IMR-90 (cell line): Measurements from ENCODE around the gene EIF5A2. TPM values are rescaled to one million over a fixed set of nuclear protein-coding genes. Genes with fewer than 3 reads are reported as not detected.
"Not testable (repeated sequence)": the region's sequence is repeated elsewhere in the genome, so short reads cannot be mapped to it uniquely, and the experiment has no call there.

Experiments
- ATAC-seq: fragments of 200-7000 bp; cut with Tn5 transposase; 2 replicates; pipeline ENCODE4 v1.9.1; 2020; ENCODE audit warnings: low read depth, mild to moderate bottlenecking, moderate library complexity
- BruUV-seq: library from RNA; stranded (reverse); fragments of 400-500 nt; replicated peaks from 2 replicates; lab custom pipeline; 2021; lab: Mats Ljungman, UMichigan
- CTCF ChIA-PET: fragments of 300-600 bp; formaldehyde crosslinking; extraction: SDS; loops from one replicate; lab custom pipeline; 2021; ENCODE audit warnings: antibody characterized with exemption; lab: Yijun Ruan, JAX
- POLR2A ChIA-PET: fragments of 300-600 bp; sonication (Branson Sonifier 250); formaldehyde crosslinking; loops from one replicate; lab custom pipeline; 2022; ENCODE audit warnings: antibody characterized with exemption; ENCODE audit not compliant: unreplicated experiment; lab: Charles Lee
- DNase-seq: peaks from one replicate; pipeline ENCODE4 v3.0.0; 2013
- H2AFZ ChIP-seq: replicated peaks from 2 replicates; pipeline ENCODE3; 2013; ENCODE audit warnings: low read length, mild to moderate bottlenecking; ENCODE audit not compliant: poor library complexity
- H2AK5ac ChIP-seq: 2 replicates; pipeline ENCODE4 v1.6.1; 2013; ENCODE audit warnings: low read depth, low read length, inconsistent platforms
- H2AK9ac ChIP-seq: replicated peaks from 2 replicates; pipeline ENCODE3; 2013; ENCODE audit warnings: mild to moderate bottlenecking, low read depth, low read length, moderate library complexity; ENCODE audit not compliant: poor library complexity
- H2BK120ac ChIP-seq: 2 replicates; pipeline ENCODE4 v1.6.1; 2013; ENCODE audit warnings: low read depth, low read length, inconsistent platforms
- H2BK15ac ChIP-seq: 3 replicates; pipeline ENCODE4 v1.6.1; 2013; ENCODE audit warnings: low read depth, low read length, inconsistent platforms
- H2BK20ac ChIP-seq: 2 replicates; pipeline ENCODE4 v1.6.1; 2013; ENCODE audit warnings: low read depth, mild to moderate bottlenecking, inconsistent platforms, low read length, moderate library complexity
- H2BK5ac ChIP-seq: 2 replicates; pipeline ENCODE4 v1.6.1; 2013; ENCODE audit warnings: mild to moderate bottlenecking, low read depth, low read length, inconsistent platforms; ENCODE audit not compliant: poor library complexity, severe bottlenecking
- H3K14ac ChIP-seq: replicated peaks from 2 replicates; pipeline ENCODE4 v1.6.1; 2013; ENCODE audit warnings: low read depth, low read length, inconsistent platforms
- H3K18ac ChIP-seq: 2 replicates; pipeline ENCODE4 v1.6.1; 2013; ENCODE audit warnings: low read depth, low read length, control low read depth
- H3K23ac ChIP-seq: 2 replicates; pipeline ENCODE4 v1.6.1; 2013; ENCODE audit warnings: low read depth, low read length, inconsistent platforms
- H3K27ac ChIP-seq: 2 replicates; pipeline ENCODE4 v1.5.1; 2013; ENCODE audit warnings: mild to moderate bottlenecking, control low read depth, low read length; ENCODE audit not compliant: insufficient read depth
- H3K27me3 ChIP-seq: 2 replicates; pipeline ENCODE4 v1.6.1; 2013; ENCODE audit warnings: low read length; ENCODE audit not compliant: control insufficient read depth, insufficient read depth
- H3K36me3 ChIP-seq: 2 replicates; pipeline ENCODE4 v1.6.1; 2013; ENCODE audit warnings: low read length, mixed read lengths; ENCODE audit not compliant: control insufficient read depth, insufficient read depth
- H3K4ac ChIP-seq: 2 replicates; pipeline ENCODE4 v1.6.1; 2013; ENCODE audit warnings: low read depth, low read length, inconsistent platforms
- H3K4me1 ChIP-seq: 2 replicates; pipeline ENCODE4 v1.6.1; 2013; ENCODE audit warnings: low read length, mixed read lengths; ENCODE audit not compliant: control insufficient read depth, insufficient read depth
- H3K4me2 ChIP-seq: 2 replicates; pipeline ENCODE4 v1.6.1; 2013; ENCODE audit warnings: low read depth, mild to moderate bottlenecking, control low read depth, low read length, moderate library complexity
- H3K4me3 ChIP-seq: 2 replicates; pipeline ENCODE4 v1.5.1; 2013; ENCODE audit warnings: low read depth, mild to moderate bottlenecking, control low read depth, low read length, moderate library complexity; ENCODE audit not compliant: insufficient read depth
- H3K56ac ChIP-seq: 2 replicates; pipeline ENCODE4 v1.6.1; 2013; ENCODE audit warnings: low read length, inconsistent platforms; ENCODE audit not compliant: insufficient read depth; ENCODE audit errors: extremely low read depth
- H3K79me1 ChIP-seq, 2 experiments: 2 replicates each; pipeline ENCODE4 v1.6.1; 2013; ENCODE audit warnings: low read length in 2 of 2, inconsistent platforms in 1 of 2, low read depth in 1 of 2
- H3K9ac ChIP-seq: 2 replicates; pipeline ENCODE4 v1.6.1; 2013; ENCODE audit warnings: low read depth, low read length, control low read depth
- H3K9me1 ChIP-seq: 2 replicates; pipeline ENCODE4 v1.6.1; 2013; ENCODE audit warnings: low read length, inconsistent platforms; ENCODE audit not compliant: insufficient read depth
- H3K9me3 ChIP-seq: 2 replicates; pipeline ENCODE4 v1.6.1; 2013; ENCODE audit warnings: low read length; ENCODE audit not compliant: control insufficient read depth, insufficient read depth
- H4K20me1 ChIP-seq: 2 replicates; pipeline ENCODE4 v1.6.1; 2013; ENCODE audit warnings: low read length, inconsistent platforms; ENCODE audit not compliant: insufficient read depth
- H4K5ac ChIP-seq: 2 replicates; pipeline ENCODE4 v1.6.1; 2013; ENCODE audit warnings: mild to moderate bottlenecking, low read depth, low read length, control low read depth
- H4K8ac ChIP-seq, 2 experiments: 2 replicates each; pipeline ENCODE4 v1.6.1; 2013; ENCODE audit warnings: low read depth in 2 of 2, low read length in 2 of 2, control low read depth in 1 of 2, inconsistent platforms in 1 of 2
- H4K91ac ChIP-seq: 2 replicates; pipeline ENCODE4 v1.6.1; 2013; ENCODE audit warnings: low read depth, low read length, inconsistent platforms; ENCODE audit not compliant: insufficient read depth
- WGBS, 2 experiments: methylation state at CpG; one replicate each; pipeline versions ENCODE4 v1.1.5 to v1.1.7; 2013; ENCODE audit warnings: missing lambda C conversion rate in 2 of 2; ENCODE audit not compliant: insufficient read length in 1 of 2; ENCODE audit errors: extremely low coverage in 2 of 2; 5-methylcytosine and 5-hydroxymethylcytosine counted together
- dilution Hi-C: fragments of 300-500 bp; cut with HindIII; formaldehyde crosslinking; loops from one replicate; pipeline ENCODE4 v1.14.3; 2018; ENCODE audit warnings: low sequenced_read_pairs; ENCODE audit not compliant: unreplicated experiment
- in situ Hi-C: fragments of 300-500 bp; cut with MboI; formaldehyde crosslinking; loops from 3 replicates; pipeline ENCODE4 v1.14.3; 2019; ENCODE audit warnings: low sequenced_read_pairs, inconsistent platforms, mixed read lengths
- intact Hi-C: fragments of 100-400 bp; cut with micrococcal nuclease; formaldehyde crosslinking; loops from 2 replicates; pipeline ENCODE4 v1.10.0; 2022
- polyA plus RNA-seq, 3 experiments: library from polyadenylated mRNA; depleted of rRNA; stranded (reverse); fragments of >200 nt; gene quantifications; 2 replicates each; pipeline ENCODE4 v1.2.3, GENCODE V29; 2012; ENCODE audit warnings: low replicate concordance in 1 of 3
- total RNA-seq: library from RNA; depleted of rRNA; stranded (reverse); fragments of >200 nt; gene quantifications from 2 replicates; pipeline ENCODE4 v1.2.3, GENCODE V29; 2012

Gene EIF5A2
- total and polyA plus RNA-seq, 2 of the 4 experiments (the other 2 are of a cell fraction), result 7.7 to 7.8 TPM

- H3K9ac ChIP-seq, H3K4me1 ChIP-seq, H3K27me3 ChIP-seq, H4K91ac ChIP-seq, H3K4me3 ChIP-seq, CTCF ChIA-PET, H3K9me1 ChIP-seq, H2BK15ac ChIP-seq, H2AK5ac ChIP-seq, H4K20me1 ChIP-seq, intact Hi-C loops, H3K27ac ChIP-seq, H4K5ac ChIP-seq, H2BK5ac ChIP-seq, in situ Hi-C loops, H2AFZ ChIP-seq, H3K4me2 ChIP-seq, dilution Hi-C loops, H2BK20ac ChIP-seq, BruUV-seq, H4K8ac ChIP-seq, H3K36me3 ChIP-seq, H3K23ac ChIP-seq, DNase-seq, H3K79me1 ChIP-seq, H3K18ac ChIP-seq, H3K14ac ChIP-seq, POLR2A ChIA-PET, H3K4ac ChIP-seq, H3K56ac ChIP-seq, H2BK120ac ChIP-seq, H3K9me3 ChIP-seq, ATAC-seq, H2AK9ac ChIP-seq: not testable (repeated sequence)
- 100% methylated on average over 1 of the region's 1 CpG; no CpG with 5 or more reads in 1 of the 2 experiments for WGBS, 2 experiments
These were observed 11.2 kb downstream of the EIF5A2 start for GRCh38 chr3:170897199-170897598.
